NK-92 treated with Interleukin-12 subunit alpha and Interleukin-12 subunit beta, amount 100 ng/mL, for 24 hours (cell line): ENCODE results near the gene HES3.

Experiments used
- DNase-seq: peaks from one replicate; lab custom pipeline; 2025; lab: John Stamatoyannopoulos, UW

Gene HES3

DNA sequence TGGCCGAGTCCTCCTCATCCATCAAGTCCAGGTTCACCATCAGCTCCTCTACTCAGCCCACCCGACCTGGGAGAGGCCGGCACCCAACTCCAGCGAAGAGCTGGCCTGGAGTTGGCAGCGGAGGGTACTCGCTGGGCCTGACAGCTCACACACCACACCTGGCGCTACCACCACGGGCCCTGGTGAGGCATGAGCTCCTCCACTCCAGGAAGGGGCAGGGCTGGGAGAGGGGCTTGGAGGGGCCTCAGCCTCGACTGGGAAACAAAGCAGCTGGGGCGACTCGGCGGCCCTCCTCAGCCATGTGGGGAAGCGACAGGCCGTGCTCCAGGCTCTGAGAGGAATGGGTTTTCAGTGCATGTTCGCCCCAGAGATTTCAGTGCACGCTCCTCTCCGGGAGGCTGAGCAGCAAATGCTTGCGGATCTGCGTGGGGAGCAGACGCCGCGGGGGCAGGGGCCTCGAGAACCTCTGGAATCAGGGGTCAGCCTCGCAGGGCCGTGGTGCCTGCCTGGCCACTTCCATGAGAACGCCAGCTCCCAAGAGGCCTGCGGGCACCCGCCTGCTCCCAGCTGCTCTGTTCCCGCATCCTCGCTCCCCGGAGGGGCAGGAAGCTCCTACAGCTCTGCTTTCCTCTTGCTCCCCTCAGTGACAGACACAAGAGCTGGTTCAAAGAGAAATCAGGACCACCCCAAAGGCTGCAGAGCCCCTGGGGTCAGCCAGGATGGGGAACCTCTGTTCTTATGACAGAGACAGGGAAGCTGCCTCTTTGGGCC is 35.8 kb downstream of the HES3 start:
- DNase-seq, result no peak

DNA sequence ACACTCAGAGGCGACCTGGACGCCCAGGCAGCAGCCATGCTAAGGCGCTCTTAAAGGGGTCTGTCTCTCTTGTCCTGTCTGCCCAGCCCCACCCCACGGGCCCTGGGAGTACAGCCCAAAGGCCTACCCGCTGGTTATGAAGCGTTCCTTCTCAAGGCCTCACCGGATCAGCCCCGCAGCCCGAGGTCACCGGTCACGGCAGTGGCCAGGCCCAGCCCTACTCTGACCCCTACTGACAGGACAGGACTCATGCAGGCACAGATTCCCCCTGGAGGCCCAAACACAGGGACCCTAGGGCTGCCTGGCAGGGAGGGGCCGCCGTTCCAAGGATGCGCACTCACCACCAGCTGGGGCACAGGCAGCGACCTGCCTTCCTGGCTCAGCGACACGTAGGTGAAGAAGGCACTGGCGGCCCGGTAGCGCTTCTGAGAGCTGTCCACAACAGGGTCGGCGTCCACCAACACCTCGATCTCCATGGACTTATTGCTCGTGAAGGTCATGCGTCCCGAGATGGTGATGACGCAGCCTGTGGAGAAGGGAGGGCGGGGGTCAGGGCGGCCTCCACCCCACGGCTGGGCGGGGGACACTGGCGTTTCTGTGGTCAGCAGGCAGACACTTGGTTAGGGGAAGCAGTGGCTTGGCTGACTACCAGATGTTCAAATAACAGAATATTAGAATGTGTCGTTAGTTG is 36.9 kb downstream of the HES3 start:
- no peak for DNase-seq

DNA sequence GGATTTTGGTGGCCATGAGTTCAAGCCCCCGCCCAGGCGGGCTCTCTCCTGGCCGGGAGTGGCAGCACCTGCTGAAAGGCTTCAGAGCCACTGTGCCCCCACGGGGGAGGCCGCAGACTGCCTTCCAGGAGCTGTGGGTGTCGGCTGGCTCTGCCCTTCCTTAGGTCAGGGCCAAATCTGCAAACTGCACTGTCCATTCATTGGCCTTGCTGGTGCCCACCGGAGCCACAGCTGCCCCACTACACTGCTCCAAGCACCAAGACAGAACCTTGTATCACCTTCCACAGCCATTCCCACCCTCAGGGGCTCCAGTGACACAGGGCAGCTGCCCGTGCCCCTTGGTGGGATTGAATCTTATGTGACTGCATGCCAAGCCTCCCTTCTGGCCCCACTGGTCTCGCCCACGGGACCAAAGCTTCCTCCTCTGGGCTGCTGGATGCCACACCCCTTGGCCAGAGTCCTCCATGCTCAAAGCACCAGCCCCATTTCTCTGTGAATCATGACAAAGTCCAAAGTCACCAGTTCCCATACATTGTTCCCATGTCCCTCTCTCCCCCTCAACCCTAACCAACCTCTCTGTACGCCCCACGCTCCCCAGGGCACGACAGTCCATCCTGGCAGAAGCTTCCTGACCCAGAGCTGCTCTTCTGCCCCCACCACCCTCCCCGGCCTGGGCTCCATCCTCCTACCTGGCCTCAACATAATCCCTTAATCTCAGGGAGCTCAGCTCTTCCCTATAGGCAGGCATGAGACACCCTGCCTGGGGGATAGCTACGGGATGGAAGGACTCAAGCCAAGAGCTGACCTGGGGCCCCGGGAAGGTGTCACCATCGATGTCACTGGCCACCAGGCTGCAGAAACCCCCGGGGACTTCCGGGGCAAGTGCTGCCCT is 37.8 kb downstream of the HES3 start:
- DNase-seq, result no peak

DNA sequence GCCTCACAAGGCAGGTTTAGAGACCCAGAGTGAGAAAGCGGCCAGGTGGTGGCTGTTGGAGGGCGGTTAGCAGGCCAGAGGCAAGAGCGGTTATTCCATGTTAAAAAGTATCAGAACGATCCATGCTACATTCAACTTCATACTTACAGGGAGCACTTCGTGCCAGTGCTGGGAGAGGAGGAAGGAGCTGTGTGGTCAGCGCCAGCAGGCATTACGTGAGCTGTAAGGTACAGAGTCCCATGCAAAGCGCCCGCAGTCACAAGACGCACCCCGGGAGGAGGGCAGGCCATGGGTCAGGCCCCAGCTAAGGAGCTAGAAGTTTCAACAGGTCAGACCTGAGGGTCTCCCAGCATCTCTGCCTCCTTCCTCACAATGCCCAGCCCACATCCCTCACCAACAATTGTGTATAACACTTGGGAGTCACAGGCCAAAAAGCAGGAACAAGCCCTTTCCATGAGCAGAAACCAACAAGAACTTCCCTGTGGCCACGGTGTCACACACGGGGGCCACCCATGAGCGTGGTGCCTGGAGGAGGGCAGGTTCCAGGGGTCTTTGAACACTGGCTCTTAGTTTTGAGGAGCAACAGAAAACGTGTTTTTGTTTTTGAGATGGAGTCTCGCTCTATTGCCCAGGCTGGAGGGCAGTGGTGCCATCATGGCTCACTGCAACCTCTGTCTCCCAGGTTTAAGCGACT is 38.7 kb downstream of the HES3 start:
- no peak for DNase-seq

DNA sequence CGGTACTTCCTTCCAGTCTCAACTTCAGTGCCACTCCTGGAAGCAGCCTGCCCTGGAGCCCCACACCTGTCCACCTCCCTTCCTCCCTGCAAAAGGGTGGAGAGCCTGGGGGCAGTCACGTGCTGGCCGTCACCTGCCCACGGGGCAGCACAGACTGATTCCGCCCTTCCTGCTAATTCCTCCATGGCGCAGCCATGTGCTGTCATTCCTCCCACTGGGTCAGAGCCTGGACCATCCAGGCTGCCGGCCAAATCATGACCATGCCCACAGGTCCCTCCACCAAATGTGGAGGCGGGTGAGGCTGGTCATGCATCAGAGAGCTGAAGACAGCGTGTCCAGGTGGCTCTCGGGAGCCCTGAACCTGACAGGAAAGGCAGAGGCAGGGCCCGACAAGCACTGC is 41.4 kb downstream of the HES3 start:
- no peak for DNase-seq

DNA sequence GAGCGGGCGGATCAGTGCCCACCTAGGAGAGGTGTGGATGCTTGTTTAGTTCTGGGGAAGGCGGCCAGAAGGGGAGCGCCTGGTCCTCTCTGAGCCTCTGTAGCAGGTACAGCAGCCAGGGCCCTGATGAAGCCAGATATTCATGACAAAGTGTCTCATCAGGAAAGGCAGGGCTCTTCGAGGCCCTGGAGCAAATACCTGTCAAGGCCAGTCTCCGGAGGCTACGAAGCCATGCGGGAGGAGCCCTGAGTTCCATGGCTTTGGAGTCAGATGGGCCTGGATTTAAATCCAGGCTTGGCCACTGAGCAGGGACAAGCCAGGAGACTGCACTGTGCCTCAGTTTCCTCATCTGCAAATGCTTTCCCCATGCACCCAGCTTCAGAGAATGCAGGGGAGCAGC is 42.3 kb downstream of the HES3 start:
- no peak for DNase-seq

DNA sequence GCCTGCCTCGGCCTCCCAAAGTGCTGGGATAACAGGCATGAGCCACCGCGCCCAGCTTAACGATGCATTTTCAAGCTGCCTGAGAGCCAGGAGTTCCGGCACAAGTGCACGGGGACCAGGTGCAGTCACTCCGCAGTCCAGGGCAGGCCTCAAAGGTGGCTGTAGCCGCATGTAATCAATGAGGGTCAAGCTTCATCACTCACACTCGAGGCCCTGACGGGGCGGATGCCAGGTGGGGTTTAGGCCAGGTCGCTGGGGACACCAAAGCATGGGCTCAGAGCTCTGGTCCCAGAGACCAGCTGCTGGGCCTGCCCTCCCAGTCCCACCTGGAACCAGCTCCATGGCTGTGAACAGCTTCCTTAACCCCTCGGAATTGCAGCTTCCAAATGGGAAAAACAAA is 43.0 kb downstream of the HES3 start:
- DNase-seq, result no peak

DNA sequence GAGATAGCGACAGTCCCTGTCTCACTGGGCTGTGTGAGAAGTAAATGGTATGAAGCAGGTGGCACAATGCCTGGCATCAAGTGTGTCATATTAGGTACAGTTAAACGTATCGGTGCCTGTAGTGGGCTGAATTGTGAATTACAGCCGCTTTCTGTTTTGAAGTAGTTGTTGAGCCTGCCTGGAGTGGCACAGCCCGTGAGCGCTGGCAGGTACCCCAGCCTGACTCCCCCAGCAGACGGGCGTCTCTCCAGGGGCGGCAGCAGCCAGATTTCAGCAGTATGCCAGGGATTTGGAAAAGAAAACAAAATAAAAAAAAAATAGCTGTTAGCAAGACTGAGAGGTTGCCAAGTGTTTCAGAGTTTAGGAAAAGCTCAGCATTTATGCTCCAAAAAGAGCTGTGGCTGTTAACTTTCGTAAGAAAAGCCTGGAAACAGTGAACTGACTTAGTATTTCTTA is 43.5 kb downstream of the HES3 start:
- no peak for DNase-seq

DNA sequence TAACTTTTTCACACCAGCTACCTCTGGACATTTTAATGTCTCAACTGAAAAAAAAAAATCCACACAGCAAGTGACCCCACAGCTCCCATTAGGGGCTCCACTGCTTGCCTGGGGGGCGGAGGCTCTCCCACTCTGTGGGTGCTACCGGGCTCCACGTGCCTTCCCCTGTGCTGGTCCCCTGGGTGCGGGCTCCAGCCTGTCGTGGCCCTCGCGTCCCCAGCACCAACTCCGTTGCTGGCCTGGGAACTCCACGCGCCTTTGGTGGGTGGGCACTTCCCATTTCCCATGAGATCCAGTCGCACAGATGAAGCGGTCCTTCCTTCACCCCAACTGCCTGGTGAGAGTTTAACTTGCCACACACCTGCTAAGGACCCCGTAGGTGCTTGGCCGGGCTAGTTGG is 44.0 kb downstream of the HES3 start:
- DNase-seq, result no peak

DNA sequence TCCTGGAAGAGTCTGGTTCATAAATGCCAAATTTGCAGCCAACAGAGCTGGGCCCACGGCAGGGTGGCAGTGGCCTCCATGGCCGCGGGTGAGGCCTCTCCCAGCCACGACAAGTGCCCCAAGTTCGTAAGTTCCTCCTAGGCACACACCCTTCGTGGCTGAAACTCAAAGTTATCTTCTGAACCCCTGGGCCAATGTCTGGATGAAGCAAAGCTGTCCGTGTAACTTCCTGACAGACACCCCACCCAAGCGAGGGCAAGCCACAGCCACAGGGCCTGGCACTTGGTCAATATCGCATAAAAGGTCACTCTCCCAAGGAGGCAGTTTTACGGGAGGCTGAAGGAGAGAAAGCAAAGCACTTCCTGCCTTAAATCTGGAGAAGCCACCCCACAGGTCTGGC is 44.7 kb downstream of the HES3 start:
- no peak for DNase-seq

DNA sequence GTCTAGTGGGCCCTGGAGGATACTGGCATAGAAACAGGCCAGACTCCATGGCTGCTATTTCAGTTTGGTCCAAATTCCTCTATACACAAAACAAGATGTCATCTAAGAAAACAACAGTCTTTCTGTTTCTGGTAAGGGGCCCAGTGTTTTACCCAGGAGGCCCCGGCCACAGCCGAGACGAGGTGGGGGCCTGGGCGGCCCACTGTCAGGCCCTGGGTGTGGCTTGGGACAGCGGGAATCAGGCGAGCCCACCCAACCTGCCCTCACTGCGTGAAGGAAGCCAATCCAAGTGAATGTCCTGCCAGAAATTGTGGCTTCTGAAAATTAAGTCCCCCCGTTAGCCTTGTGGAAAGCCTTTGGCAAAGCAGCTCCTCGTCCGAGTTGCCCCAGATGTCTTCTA is 48.1 kb downstream of the HES3 start:
- no peak for DNase-seq

DNA sequence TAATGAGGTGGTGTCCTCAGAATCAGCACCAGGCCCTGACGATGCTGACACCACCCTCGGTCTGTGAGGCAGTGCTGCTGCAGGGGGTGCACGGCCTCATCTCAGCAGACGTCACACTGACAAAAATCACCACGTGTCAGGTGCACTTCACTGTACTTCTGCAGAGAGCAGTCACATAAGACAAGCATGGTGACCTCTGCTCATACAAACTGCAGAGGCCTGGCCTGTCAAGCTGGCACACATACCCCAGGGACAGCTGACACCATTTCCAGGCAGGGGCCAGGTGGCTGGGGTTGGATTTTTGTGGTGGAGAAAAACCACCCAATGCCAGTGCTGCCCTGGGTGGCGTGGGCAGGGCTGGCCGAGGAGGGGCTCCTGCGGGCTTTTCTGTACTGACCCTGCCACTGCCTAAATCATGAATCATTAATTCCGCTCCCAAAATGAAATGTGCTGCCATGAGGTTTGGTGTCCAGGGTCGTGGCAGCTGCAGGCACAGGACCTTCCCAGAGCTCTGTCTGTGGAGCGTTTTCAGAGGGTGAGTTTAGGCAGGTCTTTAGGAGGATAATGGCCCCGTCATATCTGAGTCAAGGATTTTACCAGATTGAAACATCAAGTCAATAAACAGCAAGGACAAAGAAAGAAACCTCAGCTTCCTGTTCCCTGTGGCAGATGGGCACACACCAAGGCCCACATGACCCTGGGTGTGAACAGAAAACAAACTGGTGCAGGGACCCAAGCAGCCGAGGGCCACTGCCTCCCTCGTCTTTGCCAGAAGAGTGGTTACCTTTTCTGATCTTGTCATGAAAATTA is 50.3 kb downstream of the HES3 start:
- DNase-seq, result no peak

DNA sequence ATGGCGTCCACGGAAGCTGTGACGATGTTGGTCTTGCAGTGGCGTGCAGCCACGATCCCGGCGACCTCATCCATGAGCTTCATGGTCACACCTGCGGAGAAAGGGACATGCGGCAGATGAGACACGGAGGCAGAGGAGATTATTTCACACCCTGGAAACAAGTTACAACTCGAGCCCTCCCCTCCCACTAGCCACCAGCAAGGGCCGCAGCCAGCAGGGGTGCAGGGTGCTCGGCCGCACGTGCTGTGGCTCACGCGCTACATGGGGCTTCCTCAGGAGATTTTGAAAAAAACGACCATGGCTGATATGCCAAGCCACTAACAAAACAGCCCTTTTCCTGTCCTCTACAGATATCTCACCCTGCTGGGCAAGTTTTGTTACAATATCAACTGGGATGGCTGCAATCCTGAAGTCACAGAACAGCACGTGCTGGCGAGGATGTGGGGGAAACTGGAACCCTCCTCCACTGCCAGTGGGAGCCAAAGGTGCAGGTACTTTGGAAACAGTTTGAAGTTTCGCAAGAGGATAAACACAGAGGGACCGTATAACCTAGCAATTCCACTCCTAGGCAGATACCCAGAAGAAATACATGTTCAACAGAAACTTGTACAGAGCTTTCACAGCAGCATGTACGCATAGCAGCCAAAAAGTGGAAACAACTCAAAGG is 51.0 kb downstream of the HES3 start:
- no peak for DNase-seq
